IMR-90 (cell line): ENCODE results near the gene CCDC88B. TPM values are rescaled to one million over a fixed set of nuclear protein-coding genes. Genes with fewer than 3 reads are reported as not detected.

ENCODE experiments used
- ATAC-seq: fragments of 200-7000 bp; cut with Tn5 transposase; 2 replicates; pipeline ENCODE4 v1.9.1; 2020; ENCODE audit warnings: low read depth, mild to moderate bottlenecking, moderate library complexity
- BruUV-seq: library from RNA; stranded (reverse); fragments of 400-500 nt; replicated peaks from 2 replicates; lab custom pipeline; 2021; lab: Mats Ljungman, UMichigan
- CTCF ChIA-PET: fragments of 300-600 bp; formaldehyde crosslinking; extraction: SDS; loops from one replicate; lab custom pipeline; 2021; ENCODE audit warnings: antibody characterized with exemption; lab: Yijun Ruan, JAX
- POLR2A ChIA-PET: fragments of 300-600 bp; sonication (Branson Sonifier 250); formaldehyde crosslinking; loops from one replicate; lab custom pipeline; 2022; ENCODE audit warnings: antibody characterized with exemption; ENCODE audit not compliant: unreplicated experiment; lab: Charles Lee
- DNase-seq: peaks from one replicate; pipeline ENCODE4 v3.0.0; 2013
- H2AFZ ChIP-seq: replicated peaks from 2 replicates; pipeline ENCODE3; 2013; ENCODE audit warnings: low read length, mild to moderate bottlenecking; ENCODE audit not compliant: poor library complexity
- H2AK5ac ChIP-seq: 2 replicates; pipeline ENCODE4 v1.6.1; 2013; ENCODE audit warnings: low read depth, low read length, inconsistent platforms
- H2AK9ac ChIP-seq: replicated peaks from 2 replicates; pipeline ENCODE3; 2013; ENCODE audit warnings: mild to moderate bottlenecking, low read depth, low read length, moderate library complexity; ENCODE audit not compliant: poor library complexity
- H2BK120ac ChIP-seq: 2 replicates; pipeline ENCODE4 v1.6.1; 2013; ENCODE audit warnings: low read depth, low read length, inconsistent platforms
- H2BK15ac ChIP-seq: 3 replicates; pipeline ENCODE4 v1.6.1; 2013; ENCODE audit warnings: low read depth, low read length, inconsistent platforms
- H2BK20ac ChIP-seq: 2 replicates; pipeline ENCODE4 v1.6.1; 2013; ENCODE audit warnings: low read depth, mild to moderate bottlenecking, inconsistent platforms, low read length, moderate library complexity
- H2BK5ac ChIP-seq: 2 replicates; pipeline ENCODE4 v1.6.1; 2013; ENCODE audit warnings: mild to moderate bottlenecking, low read depth, low read length, inconsistent platforms; ENCODE audit not compliant: poor library complexity, severe bottlenecking
- H3K14ac ChIP-seq: replicated peaks from 2 replicates; pipeline ENCODE4 v1.6.1; 2013; ENCODE audit warnings: low read depth, low read length, inconsistent platforms
- H3K18ac ChIP-seq: 2 replicates; pipeline ENCODE4 v1.6.1; 2013; ENCODE audit warnings: low read depth, low read length, control low read depth
- H3K23ac ChIP-seq: 2 replicates; pipeline ENCODE4 v1.6.1; 2013; ENCODE audit warnings: low read depth, low read length, inconsistent platforms
- H3K27ac ChIP-seq: 2 replicates; pipeline ENCODE4 v1.5.1; 2013; ENCODE audit warnings: mild to moderate bottlenecking, control low read depth, low read length; ENCODE audit not compliant: insufficient read depth
- H3K27me3 ChIP-seq: 2 replicates; pipeline ENCODE4 v1.6.1; 2013; ENCODE audit warnings: low read length; ENCODE audit not compliant: control insufficient read depth, insufficient read depth
- H3K36me3 ChIP-seq: 2 replicates; pipeline ENCODE4 v1.6.1; 2013; ENCODE audit warnings: low read length, mixed read lengths; ENCODE audit not compliant: control insufficient read depth, insufficient read depth
- H3K4ac ChIP-seq: 2 replicates; pipeline ENCODE4 v1.6.1; 2013; ENCODE audit warnings: low read depth, low read length, inconsistent platforms
- H3K4me1 ChIP-seq: 2 replicates; pipeline ENCODE4 v1.6.1; 2013; ENCODE audit warnings: low read length, mixed read lengths; ENCODE audit not compliant: control insufficient read depth, insufficient read depth
- H3K4me2 ChIP-seq: 2 replicates; pipeline ENCODE4 v1.6.1; 2013; ENCODE audit warnings: low read depth, mild to moderate bottlenecking, control low read depth, low read length, moderate library complexity
- H3K4me3 ChIP-seq: 2 replicates; pipeline ENCODE4 v1.5.1; 2013; ENCODE audit warnings: low read depth, mild to moderate bottlenecking, control low read depth, low read length, moderate library complexity; ENCODE audit not compliant: insufficient read depth
- H3K56ac ChIP-seq: 2 replicates; pipeline ENCODE4 v1.6.1; 2013; ENCODE audit warnings: low read length, inconsistent platforms; ENCODE audit not compliant: insufficient read depth; ENCODE audit errors: extremely low read depth
- H3K79me1 ChIP-seq, 2 experiments: 2 replicates each; pipeline ENCODE4 v1.6.1; 2013; ENCODE audit warnings: low read length in 2 of 2, inconsistent platforms in 1 of 2, low read depth in 1 of 2
- H3K9ac ChIP-seq: 2 replicates; pipeline ENCODE4 v1.6.1; 2013; ENCODE audit warnings: low read depth, low read length, control low read depth
- H3K9me1 ChIP-seq: 2 replicates; pipeline ENCODE4 v1.6.1; 2013; ENCODE audit warnings: low read length, inconsistent platforms; ENCODE audit not compliant: insufficient read depth
- H3K9me3 ChIP-seq: 2 replicates; pipeline ENCODE4 v1.6.1; 2013; ENCODE audit warnings: low read length; ENCODE audit not compliant: control insufficient read depth, insufficient read depth
- H4K20me1 ChIP-seq: 2 replicates; pipeline ENCODE4 v1.6.1; 2013; ENCODE audit warnings: low read length, inconsistent platforms; ENCODE audit not compliant: insufficient read depth
- H4K5ac ChIP-seq: 2 replicates; pipeline ENCODE4 v1.6.1; 2013; ENCODE audit warnings: mild to moderate bottlenecking, low read depth, low read length, control low read depth
- H4K8ac ChIP-seq, 2 experiments: 2 replicates each; pipeline ENCODE4 v1.6.1; 2013; ENCODE audit warnings: low read depth in 2 of 2, low read length in 2 of 2, control low read depth in 1 of 2, inconsistent platforms in 1 of 2
- H4K91ac ChIP-seq: 2 replicates; pipeline ENCODE4 v1.6.1; 2013; ENCODE audit warnings: low read depth, low read length, inconsistent platforms; ENCODE audit not compliant: insufficient read depth
- BHLHE40 ChIP-seq: fragments of 150-350 bp; IDR thresholded peaks from 2 replicates; pipeline ENCODE4 v1.6.1; 2016; ENCODE audit warnings: mild to moderate bottlenecking, low read depth, low read length
- CEBPB ChIP-seq: IDR thresholded peaks from 2 replicates; pipeline ENCODE4 v1.6.1; 2012; ENCODE audit warnings: low read depth, low read length, improper control_type of control experiment
- CTCF ChIP-seq: conservative IDR thresholded peaks from 2 replicates; pipeline ENCODE4 v1.5.1; 2012; ENCODE audit warnings: mild to moderate bottlenecking, low read depth, low read length, improper control_type of control experiment
- FOS ChIP-seq: fragments of 150-350 bp; IDR thresholded peaks from 2 replicates; pipeline ENCODE4 v1.6.1; 2016; ENCODE audit warnings: low read depth, low read length
- MAZ ChIP-seq: IDR thresholded peaks from 2 replicates; pipeline ENCODE4 v1.6.1; 2012; ENCODE audit warnings: low read depth, mild to moderate bottlenecking, low read length, improper control_type of control experiment, moderate library complexity, borderline replicate concordance
- RAD21 ChIP-seq: IDR thresholded peaks from 2 replicates; pipeline ENCODE4 v1.6.1; 2012; ENCODE audit warnings: low read length, improper control_type of control experiment
- RCOR1 ChIP-seq: IDR thresholded peaks from 2 replicates; pipeline ENCODE4 v1.6.1; 2012; ENCODE audit warnings: mild to moderate bottlenecking, low read length, improper control_type of control experiment; ENCODE audit not compliant: insufficient replicate concordance
- SMC3 ChIP-seq: fragments of 150-350 bp; IDR thresholded peaks from 2 replicates; pipeline ENCODE4 v1.6.1; 2016; ENCODE audit warnings: low read depth, mild to moderate bottlenecking, antibody characterized with exemption, low read length, moderate library complexity
- USF2 ChIP-seq: fragments of 150-350 bp; IDR thresholded peaks from 2 replicates; pipeline ENCODE4 v1.6.1; 2017; ENCODE audit warnings: mild to moderate bottlenecking, antibody characterized with exemption, low read length, low read depth
- WGBS, 2 experiments: methylation state at CpG; one replicate each; pipeline versions ENCODE4 v1.1.5 to v1.1.7; 2013; ENCODE audit warnings: missing lambda C conversion rate in 2 of 2; ENCODE audit not compliant: insufficient read length in 1 of 2; ENCODE audit errors: extremely low coverage in 2 of 2; 5-methylcytosine and 5-hydroxymethylcytosine counted together
- dilution Hi-C: fragments of 300-500 bp; cut with HindIII; formaldehyde crosslinking; loops from one replicate; pipeline ENCODE4 v1.14.3; 2018; ENCODE audit warnings: low sequenced_read_pairs; ENCODE audit not compliant: unreplicated experiment
- in situ Hi-C: fragments of 300-500 bp; cut with MboI; formaldehyde crosslinking; loops from 3 replicates; pipeline ENCODE4 v1.14.3; 2019; ENCODE audit warnings: low sequenced_read_pairs, inconsistent platforms, mixed read lengths
- intact Hi-C: fragments of 100-400 bp; cut with micrococcal nuclease; formaldehyde crosslinking; loops from 2 replicates; pipeline ENCODE4 v1.10.0; 2022
- polyA plus RNA-seq, 3 experiments: library from polyadenylated mRNA; depleted of rRNA; stranded (reverse); fragments of >200 nt; gene quantifications; 2 replicates each; pipeline ENCODE4 v1.2.3, GENCODE V29; 2012; ENCODE audit warnings: low replicate concordance in 1 of 3
- total RNA-seq: library from RNA; depleted of rRNA; stranded (reverse); fragments of >200 nt; gene quantifications from 2 replicates; pipeline ENCODE4 v1.2.3, GENCODE V29; 2012

CCDC88B gene
- total and polyA plus RNA-seq, 2 of the 4 experiments (the other 2 are of a cell fraction), result 1.3 to 2.5 TPM

GRCh38 chr11:64355078-64355940, 15.3 kb downstream of the CCDC88B start:
- no peaks in the 10 kb centered on the region for H3K36me3 ChIP-seq
- peak overlapping the region; percentile 95 for H2AFZ ChIP-seq
- ChIA-PET POLR2A (interaction anchor here (0.5 to 0.6 kb wide), 2 partner anchors 37 to 519 kb away, joined by 4 to 13 read pairs; no protein-coding TSS in a partner anchor), CTCF (interaction anchor here (0.6 to 2.8 kb wide), 16 partner anchors 9 to 846 kb away, joined by 3 to 27 read pairs (median 4); partner anchors contain the start of genes ESRRA, PRDX5 and TRMT112)
- H3K4me3 ChIP-seq, result peak overlapping the region; percentile 2; the same call in 1 of the 2 replicates
- peak overlapping the region; percentile 56 for H3K4me2 ChIP-seq
- peak overlapping the region; percentile 85 for H4K91ac ChIP-seq
- H3K9me3 ChIP-seq, result no peaks in the 10 kb centered on the region
- H4K20me1 ChIP-seq, result no peaks in the 10 kb centered on the region
- dilution Hi-C loops, result no loop called here
- peak overlapping the region; percentile 66 for H2BK20ac ChIP-seq
- H3K14ac ChIP-seq, result peak overlapping the region; percentile 51; the same call in 1 of the 2 replicates
- H2BK5ac ChIP-seq, result peak overlapping the region; percentile 68
- peak overlapping the region; percentile 55; the same call in 1 of the 3 replicates for H2BK15ac ChIP-seq
- TF ChIP-seq BHLHE40 (no peak), CEBPB (no peak), MAZ (peak; percentile 87), FOS (peak; percentile 60), USF2 (no peak), CTCF (peak; percentile 91), RAD21 (peak; percentile 79), SMC3 (peak; percentile 77), RCOR1 (no peak)
- peaks cover 3 to 30% of the 10 kb centered on the region in 2 experiments; a peak in 3 of 4 replicates for H3K79me1 ChIP-seq
- H3K18ac ChIP-seq, result peak overlapping the region; percentile 78
- peak overlapping the region; percentile 66 for H3K27ac ChIP-seq
- H3K56ac ChIP-seq, result no peak overlapping the region
- in situ Hi-C loops, result no loop called here
- BruUV-seq, result no TSS peak
- H3K9ac ChIP-seq, result peak overlapping the region; percentile 62
- DNase-seq (peak; percentile 77), ATAC-seq (peak; percentile 71)
- peak overlapping the region; percentile 21 for H2AK5ac ChIP-seq
- intact Hi-C loops, result loop anchor here (1.0 to 5.0 kb wide), 3 partner anchors 37 to 297 kb away; partner anchors contain the start of gene PRDX5
- peaks cover 18% of the 10 kb centered on the region for H3K9me1 ChIP-seq
- H3K4me1 ChIP-seq, result peaks cover 27% of the 10 kb centered on the region
- peak overlapping the region; percentile 89 for H2AK9ac ChIP-seq
- peak overlapping the region; percentile 93 for H3K4ac ChIP-seq
- H3K27me3 ChIP-seq, result no peaks in the 10 kb centered on the region
- peak overlapping the region; percentile 86 to 93 for H4K8ac ChIP-seq
- peak overlapping the region; percentile 89 for H4K5ac ChIP-seq
- H2BK120ac ChIP-seq, result peak overlapping the region; percentile 84
- peak overlapping the region; percentile 72 for H3K23ac ChIP-seq
- WGBS, 2 experiments, result no CpG with 5 or more reads among the region's 23 CpGs
